ENCODE data around the gene TSPAN9.
A peak's percentile ranks its signal among the peaks of the same experiment; 100 is the strongest.

Gene TSPAN9

DNA sequence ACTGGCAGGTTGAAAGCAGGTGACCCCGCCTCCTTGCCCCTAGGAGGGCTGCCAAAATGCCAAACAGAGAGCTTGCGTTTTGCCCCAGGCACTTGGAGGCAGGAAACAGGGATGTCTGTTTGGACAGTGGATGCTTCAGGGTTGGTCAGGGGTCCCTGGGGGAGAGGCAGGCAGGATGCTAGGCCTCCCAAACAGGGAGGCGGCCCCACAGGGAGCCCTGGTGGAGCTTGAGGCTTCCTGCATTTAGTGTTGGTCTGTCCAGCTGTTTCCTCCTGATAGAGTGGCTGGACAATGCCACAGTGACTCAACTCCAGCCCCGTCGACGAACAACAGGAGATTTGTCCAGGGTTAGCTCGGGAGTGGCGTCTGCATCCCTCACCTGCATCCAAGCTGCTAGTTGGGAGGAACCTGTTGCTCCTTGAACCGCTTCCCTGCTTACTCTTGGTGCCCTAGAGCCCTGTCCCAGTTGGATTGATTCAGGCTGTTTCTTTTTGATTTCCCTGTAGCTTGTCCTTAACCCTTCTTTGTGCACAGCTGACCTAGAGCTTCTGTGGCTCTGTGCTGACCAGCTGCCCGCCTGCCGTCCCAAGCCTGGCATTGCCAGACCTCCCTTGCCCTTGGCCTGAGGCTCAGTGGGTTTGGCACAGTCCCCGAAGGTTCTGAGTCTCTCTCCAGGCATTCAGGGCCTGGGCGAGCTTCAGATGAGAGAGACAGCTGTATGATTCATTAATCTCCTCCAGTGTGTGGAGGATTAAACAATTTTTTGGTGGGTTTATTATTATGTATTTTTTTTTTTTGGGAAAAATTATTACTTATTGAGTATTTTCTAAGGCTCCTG is 45.9 kb downstream of the TSPAN9 start:
- DNase-seq (ENCODE audit: low read depth) = peak; percentile 37
- TF ChIP-seq, protein P1, sequence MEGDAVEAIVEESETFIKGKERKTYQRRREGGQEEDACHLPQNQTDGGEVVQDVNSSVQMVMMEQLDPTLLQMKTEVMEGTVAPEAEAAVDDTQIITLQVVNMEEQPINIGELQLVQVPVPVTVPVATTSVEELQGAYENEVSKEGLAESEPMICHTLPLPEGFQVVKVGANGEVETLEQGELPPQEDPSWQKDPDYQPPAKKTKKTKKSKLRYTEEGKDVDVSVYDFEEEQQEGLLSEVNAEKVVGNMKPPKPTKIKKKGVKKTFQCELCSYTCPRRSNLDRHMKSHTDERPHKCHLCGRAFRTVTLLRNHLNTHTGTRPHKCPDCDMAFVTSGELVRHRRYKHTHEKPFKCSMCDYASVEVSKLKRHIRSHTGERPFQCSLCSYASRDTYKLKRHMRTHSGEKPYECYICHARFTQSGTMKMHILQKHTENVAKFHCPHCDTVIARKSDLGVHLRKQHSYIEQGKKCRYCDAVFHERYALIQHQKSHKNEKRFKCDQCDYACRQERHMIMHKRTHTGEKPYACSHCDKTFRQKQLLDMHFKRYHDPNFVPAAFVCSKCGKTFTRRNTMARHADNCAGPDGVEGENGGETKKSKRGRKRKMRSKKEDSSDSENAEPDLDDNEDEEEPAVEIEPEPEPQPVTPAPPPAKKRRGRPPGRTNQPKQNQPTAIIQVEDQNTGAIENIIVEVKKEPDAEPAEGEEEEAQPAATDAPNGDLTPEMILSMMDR (IDR thresholded peaks at IDR 0.05; ENCODE audit: control insufficient read depth, extremely low read depth, insufficient read depth) = no peak
- no peak overlapping the region for H3K4me3 ChIP-seq (ENCODE audit: low read depth, low read length)

DNA sequence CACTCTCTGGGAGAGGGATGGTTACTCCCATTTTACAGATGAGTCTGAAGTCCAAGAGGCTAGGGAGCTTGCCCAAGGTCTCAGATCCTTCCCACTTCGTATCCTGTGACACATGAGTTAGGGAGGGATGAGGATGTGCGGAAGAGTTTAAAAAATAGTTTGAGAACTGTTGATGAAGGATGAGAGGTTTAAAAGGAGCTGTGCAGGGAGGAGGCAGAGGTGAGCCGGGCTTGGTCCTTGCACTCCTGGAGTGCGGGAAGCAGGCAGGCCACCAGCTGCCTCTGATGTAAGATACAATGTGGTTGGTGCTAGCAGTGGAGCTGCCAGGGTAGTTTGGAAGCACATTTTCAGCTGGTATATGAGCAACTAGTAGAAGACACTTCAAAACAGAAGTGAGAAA is 46.5 kb downstream of the TSPAN9 start:
- no peak overlapping the region for H3K4me3 ChIP-seq (ENCODE audit: low read depth, low read length)
- TF ChIP-seq, protein P1 (IDR thresholded peaks at IDR 0.05; ENCODE audit: control insufficient read depth, extremely low read depth, insufficient read depth) = no peak
- no peak for DNase-seq (ENCODE audit: low read depth)

DNA sequence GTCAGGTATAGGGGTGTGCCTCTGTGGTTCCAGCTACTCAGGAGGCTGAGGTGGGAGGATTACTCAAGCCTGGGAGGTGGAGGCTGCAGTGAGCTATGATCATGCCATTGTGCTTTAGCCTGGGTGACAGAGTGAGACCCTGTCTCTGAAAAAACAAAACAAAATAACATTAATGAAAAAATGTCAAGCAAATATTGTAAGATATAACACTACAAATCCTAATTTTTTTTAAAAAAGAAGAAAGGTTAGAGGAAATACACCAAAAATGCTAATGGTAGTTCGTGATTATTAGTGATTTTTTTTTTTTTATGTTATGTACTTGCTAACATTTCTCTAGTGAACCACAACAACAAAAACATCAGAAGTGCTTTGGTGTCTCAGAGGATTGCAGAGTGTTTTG is 47.7 kb downstream of the TSPAN9 start:
- TF ChIP-seq, protein P1 (IDR thresholded peaks at IDR 0.05; ENCODE audit: control insufficient read depth, extremely low read depth, insufficient read depth) = no peak
- no peak for DNase-seq (ENCODE audit: low read depth)
- no peak overlapping the region for H3K4me3 ChIP-seq (ENCODE audit: low read depth, low read length)

DNA sequence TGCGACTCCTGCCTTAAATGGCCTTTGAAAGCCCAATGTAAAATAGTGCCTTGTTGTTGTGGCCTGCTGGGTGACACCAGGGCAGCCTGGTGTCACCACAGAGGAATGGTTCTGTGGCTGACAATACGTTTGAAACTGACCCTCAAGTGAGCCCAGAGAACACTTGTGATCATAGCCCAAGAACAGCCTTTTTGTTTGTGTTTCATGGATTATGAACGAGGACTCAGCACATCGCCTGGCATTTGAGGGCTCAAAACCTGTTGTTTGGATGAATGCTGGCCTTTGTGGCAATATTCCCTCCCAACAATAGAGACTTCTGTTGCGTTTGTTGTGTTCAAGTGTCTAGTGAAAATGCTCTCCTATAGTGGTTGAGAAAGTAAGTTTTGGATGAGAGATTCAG is 48.5 kb downstream of the TSPAN9 start:
- TF ChIP-seq, protein P1 (IDR thresholded peaks at IDR 0.05; ENCODE audit: control insufficient read depth, extremely low read depth, insufficient read depth) = no peak
- H3K4me3 ChIP-seq (ENCODE audit: low read depth, low read length) = no peak overlapping the region
- DNase-seq (ENCODE audit: low read depth) = no peak

DNA sequence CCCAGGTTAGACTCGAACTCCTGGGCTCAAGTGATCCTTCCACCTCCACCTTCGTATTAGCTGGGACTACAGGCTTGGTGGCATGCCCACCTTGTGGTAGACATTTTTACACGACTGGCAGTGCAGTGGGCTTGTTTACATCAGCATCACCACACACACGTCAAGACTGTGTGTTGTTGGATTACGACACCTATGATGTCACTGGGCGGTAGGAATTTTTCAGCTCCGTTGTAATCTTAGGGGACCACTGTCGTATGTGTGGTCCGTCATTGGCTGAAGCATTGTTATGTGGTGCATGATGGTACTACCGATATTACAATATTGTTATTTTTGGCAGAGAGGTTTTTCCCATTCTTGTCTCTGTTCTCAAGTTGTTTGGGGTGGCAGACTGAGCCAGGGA is 50.7 kb downstream of the TSPAN9 start:
- no peak for DNase-seq (ENCODE audit: low read depth)
- H3K4me3 ChIP-seq (ENCODE audit: low read depth, low read length) = no peak overlapping the region
- TF ChIP-seq, protein P1 (IDR thresholded peaks at IDR 0.05; ENCODE audit: control insufficient read depth, extremely low read depth, insufficient read depth) = no peak

DNA sequence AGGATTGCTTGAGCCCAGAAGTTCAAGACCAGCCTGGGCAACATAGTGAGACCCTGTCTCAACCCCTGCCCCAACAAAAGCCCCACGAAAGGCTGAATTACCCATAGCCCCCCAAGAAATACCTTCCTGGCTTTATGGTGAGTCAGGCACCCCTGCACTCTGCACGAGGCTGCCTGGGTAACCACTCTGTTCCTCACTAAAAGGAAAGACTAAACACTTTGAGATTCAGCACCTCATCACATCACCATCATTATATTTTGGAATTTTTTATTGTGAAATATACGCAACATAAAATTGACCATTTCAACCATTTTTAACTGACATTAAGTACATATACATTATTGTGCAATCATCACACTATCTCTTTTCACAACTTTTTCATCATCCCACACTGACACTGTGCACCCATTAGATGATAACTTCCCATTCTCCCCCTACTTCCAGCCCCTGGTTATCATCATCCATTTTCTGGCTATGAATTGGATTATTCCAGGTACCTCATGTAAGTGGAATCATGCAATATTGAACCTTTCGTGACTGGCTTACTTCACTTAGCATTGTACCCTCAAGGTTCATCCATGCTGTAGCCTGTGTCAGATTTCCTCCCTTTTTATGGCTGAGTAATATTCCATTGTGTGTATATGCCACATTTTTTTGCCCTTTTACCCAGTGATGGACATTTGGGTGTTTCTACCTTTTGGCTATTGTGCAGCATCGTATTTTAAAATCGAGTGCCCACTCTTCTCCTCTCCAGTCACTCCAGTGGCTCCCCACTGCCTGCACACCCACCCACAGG is 51.5 kb downstream of the TSPAN9 start:
- no peak overlapping the region for H3K4me3 ChIP-seq (ENCODE audit: low read depth, low read length)
- no peak for DNase-seq (ENCODE audit: low read depth)

More for the DNA sequence above, 51.5 kb downstream of the TSPAN9 start:
- TF ChIP-seq, protein P1 (IDR thresholded peaks at IDR 0.05; ENCODE audit: control insufficient read depth, extremely low read depth, insufficient read depth) = no peak

Data from LNCaP clone FGC (cell line).